WTC11 (cell line): ENCODE measurements around the gene SYT13. TPM values are rescaled to one million over a fixed set of nuclear protein-coding genes. Genes with fewer than 3 reads are reported as not detected.

ENCODE experiments used
- ATAC-seq: fragments of 200-7000 bp; cut with Tn5 transposase; 2 replicates; pipeline ENCODE4 v1.10.0; 2021; ENCODE audit warnings: mild to moderate bottlenecking, moderate library complexity
- CTCF ChIA-PET: fragments of 300-600 bp; sonication (Branson Sonifier 250); formaldehyde crosslinking; loops from one replicate; lab custom pipeline; 2021; ENCODE audit warnings: antibody characterized with exemption; lab: Charles Lee
- POLR2A ChIA-PET: fragments of 350-600 bp; sonication (Branson Sonifier 250); formaldehyde crosslinking; loops from one replicate; lab custom pipeline; 2021; ENCODE audit warnings: antibody characterized with exemption; lab: Charles Lee
- DNase-seq: peaks from one replicate; pipeline ENCODE4 v3.0.0; 2021; ENCODE audit warnings: low spot score
- H3K27ac Mint-ChIP-seq: 2 replicates; pipeline ENCODE4 v1.8.0; 2021; ENCODE audit warnings: mixed read lengths
- H3K27me3 Mint-ChIP-seq: 2 replicates; pipeline ENCODE4 v1.8.0; 2021; ENCODE audit warnings: low read depth, mild to moderate bottlenecking, moderate library complexity, mixed read lengths
- H3K36me3 Mint-ChIP-seq: 2 replicates; pipeline ENCODE4 v1.8.0; 2021; ENCODE audit warnings: mixed read lengths
- H3K4me1 Mint-ChIP-seq: 2 replicates; pipeline ENCODE4 v1.8.0; 2022; ENCODE audit warnings: mixed read lengths
- H3K4me3 Mint-ChIP-seq: 2 replicates; pipeline ENCODE4 v1.8.0; 2021; ENCODE audit warnings: mild to moderate bottlenecking, moderate library complexity, mixed read lengths
- H3K9me3 Mint-ChIP-seq: 2 replicates; pipeline ENCODE4 v1.8.0; 2021; ENCODE audit warnings: mixed read lengths
- CREB1 ChIP-seq: sonication (generic); formaldehyde crosslinking; IDR thresholded peaks from 2 replicates; pipeline ENCODE4 v1.8.0; 2023; ENCODE audit warnings: mild to moderate bottlenecking, missing genetic modification reagents
- CREM ChIP-seq: sonication (generic); formaldehyde crosslinking; IDR thresholded peaks from 2 replicates; pipeline ENCODE4 v1.8.1; 2022; ENCODE audit warnings: mild to moderate bottlenecking, missing genetic modification reagents, moderate library complexity
- EMX1 ChIP-seq: fragments of 250-450 bp; sonication (Bioruptor Pico); IDR thresholded peaks from 2 replicates; pipeline ENCODE4 v1.8.0; 2021; ENCODE audit warnings: mild to moderate bottlenecking
- ESRRA ChIP-seq: sonication (generic); formaldehyde crosslinking; IDR thresholded peaks from 2 replicates; pipeline ENCODE4 v1.8.1; 2022; ENCODE audit warnings: mild to moderate bottlenecking, missing genetic modification reagents, borderline replicate concordance
- GABPB1 ChIP-seq: sonication (generic); formaldehyde crosslinking; IDR thresholded peaks from 2 replicates; pipeline ENCODE4 v1.8.1; 2023; ENCODE audit warnings: mild to moderate bottlenecking, missing genetic modification reagents
- GRHL2 ChIP-seq: fragments of 250-450 bp; sonication (Bioruptor Pico); IDR thresholded peaks from 2 replicates; pipeline ENCODE4 v1.8.0; 2022; ENCODE audit warnings: mild to moderate bottlenecking, moderate library complexity; ENCODE audit not compliant: insufficient replicate concordance, severe bottlenecking
- MXD4 ChIP-seq: fragments of 250-450 bp; sonication (Bioruptor Pico); IDR thresholded peaks from 2 replicates; pipeline ENCODE4 v1.8.0; 2021; ENCODE audit warnings: mild to moderate bottlenecking, moderate library complexity, borderline replicate concordance
- NR1H2 ChIP-seq: sonication (generic); formaldehyde crosslinking; IDR thresholded peaks from 2 replicates; pipeline ENCODE4 v1.9.0; 2021; ENCODE audit warnings: mild to moderate bottlenecking, moderate library complexity, missing genetic modification reagents
- PRRX2 ChIP-seq: fragments of 250-450 bp; sonication (Bioruptor Pico); IDR thresholded peaks from 2 replicates; pipeline ENCODE4 v1.8.0; 2021; ENCODE audit warnings: mild to moderate bottlenecking
- RELA ChIP-seq: sonication (generic); formaldehyde crosslinking; IDR thresholded peaks from 2 replicates; pipeline ENCODE4 v1.8.1; 2022; ENCODE audit warnings: missing genetic modification reagents, mild to moderate bottlenecking, borderline replicate concordance
- TP53 ChIP-seq: sonication (generic); formaldehyde crosslinking; IDR thresholded peaks from 2 replicates; pipeline ENCODE4 v1.8.1; 2023; ENCODE audit warnings: mild to moderate bottlenecking, missing genetic modification reagents
- ZNF121 ChIP-seq: sonication (generic); formaldehyde crosslinking; IDR thresholded peaks from 2 replicates; pipeline ENCODE4 v1.8.0; 2023; ENCODE audit warnings: missing genetic modification reagents
- ZNF138 ChIP-seq: sonication (generic); formaldehyde crosslinking; conservative IDR thresholded peaks from 2 replicates; pipeline ENCODE4 v1.8.1; 2022; ENCODE audit warnings: mild to moderate bottlenecking, moderate library complexity, missing genetic modification reagents
- ZNF219 ChIP-seq: sonication (generic); formaldehyde crosslinking; IDR thresholded peaks from 2 replicates; pipeline ENCODE4 v1.8.0; 2023; ENCODE audit warnings: missing genetic modification reagents, mild to moderate bottlenecking, borderline replicate concordance
- ZNF232 ChIP-seq: sonication (generic); formaldehyde crosslinking; IDR thresholded peaks from 2 replicates; pipeline ENCODE4 v1.8.0; 2022; ENCODE audit warnings: mild to moderate bottlenecking, missing genetic modification reagents
- ZNF263 ChIP-seq: sonication (generic); formaldehyde crosslinking; IDR thresholded peaks from 2 replicates; pipeline ENCODE4 v1.8.1; 2022; ENCODE audit warnings: low read depth, mild to moderate bottlenecking, moderate library complexity, missing genetic modification reagents
- ZNF416 ChIP-seq: fragments of 250-450 bp; sonication (Bioruptor Pico); IDR thresholded peaks from 2 replicates; pipeline ENCODE4 v1.9.0; 2021; ENCODE audit warnings: mild to moderate bottlenecking, inconsistent platforms
- total RNA-seq: library from RNA; stranded (reverse); gene quantifications from 3 replicates; pipeline ENCODE4 v1.2.3, GENCODE V29; 2021
- TF ChIP-seq, protein P1 (sequence below): sonication (generic); formaldehyde crosslinking; IDR thresholded peaks from 2 replicates; pipeline ENCODE4 v1.8.1; 2022; ENCODE audit warnings: mild to moderate bottlenecking, moderate library complexity, missing genetic modification reagents
- TF ChIP-seq, protein P2 (sequence below): sonication (generic); formaldehyde crosslinking; IDR thresholded peaks from 2 replicates; pipeline ENCODE4 v1.8.0; 2022; ENCODE audit warnings: mild to moderate bottlenecking, missing genetic modification reagents
- TF ChIP-seq, protein P3 (sequence below): fragments of 250-450 bp; sonication (Bioruptor Pico); IDR thresholded peaks from 2 replicates; pipeline ENCODE4 v1.9.0; 2021; ENCODE audit warnings: mild to moderate bottlenecking
- TF ChIP-seq, protein P4 (sequence below): sonication (generic); formaldehyde crosslinking; IDR thresholded peaks from 2 replicates; pipeline ENCODE4 v1.8.1; 2023; ENCODE audit warnings: mild to moderate bottlenecking, missing genetic modification reagents, borderline replicate concordance
- TF ChIP-seq, protein P5 (sequence below): sonication (generic); formaldehyde crosslinking; IDR thresholded peaks from 2 replicates; pipeline ENCODE4 v1.8.1; 2023; ENCODE audit warnings: mild to moderate bottlenecking, missing genetic modification reagents
- TF ChIP-seq, protein P6 (sequence below): fragments of 250-450 bp; sonication (Bioruptor Pico); conservative IDR thresholded peaks from 2 replicates; pipeline ENCODE4 v1.9.0; 2021; ENCODE audit warnings: mild to moderate bottlenecking
- TF ChIP-seq, protein P7 (sequence below): sonication (generic); formaldehyde crosslinking; IDR thresholded peaks from 2 replicates; pipeline ENCODE4 v1.8.1; 2023; ENCODE audit warnings: mild to moderate bottlenecking, missing genetic modification reagents, moderate library complexity

The SYT13 gene
- total RNA-seq, 1 experiment from 2014 or later, result 10.8 TPM

DNA sequence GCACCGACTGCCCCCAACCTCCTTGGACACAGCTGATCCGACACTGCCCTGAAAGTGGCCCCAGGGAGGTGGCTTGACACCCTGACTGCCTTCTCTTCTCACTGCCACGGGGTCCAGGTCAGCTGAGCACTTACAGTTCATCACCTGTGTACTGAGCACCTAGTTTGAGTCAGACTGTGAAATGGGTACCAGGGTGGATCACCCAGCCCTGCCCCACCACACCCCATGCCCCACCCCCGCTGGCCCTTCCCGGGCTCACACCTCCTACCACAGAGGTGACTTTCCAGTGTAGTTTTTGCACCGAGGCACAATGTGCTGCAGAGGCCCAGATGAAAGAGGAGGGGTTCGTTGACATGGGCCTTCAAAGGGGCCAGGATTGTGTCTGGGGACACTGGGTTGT, 80.2 kb downstream of the SYT13 start:
- Mint-ChIP-seq H3K27ac (no peak overlapping the region), H3K4me1 (peaks cover 21% of the 10 kb centered on the region), H3K27me3 (no peaks in the 10 kb centered on the region), H3K9me3 (peaks cover 17% of the 10 kb centered on the region), H3K36me3 (peaks cover 12% of the 10 kb centered on the region), H3K4me3 (no peak overlapping the region)
- DNase-seq (no peak), ATAC-seq (no peak)
- POLR2A ChIA-PET, result no interaction called here
- CTCF ChIA-PET, result interaction anchor here (1.0 to 2.6 kb wide), 4 partner anchors 28 to 279 kb away, joined by 3 to 15 read pairs (median 6); no protein-coding TSS in a partner anchor
- TF ChIP-seq, protein P1, sequence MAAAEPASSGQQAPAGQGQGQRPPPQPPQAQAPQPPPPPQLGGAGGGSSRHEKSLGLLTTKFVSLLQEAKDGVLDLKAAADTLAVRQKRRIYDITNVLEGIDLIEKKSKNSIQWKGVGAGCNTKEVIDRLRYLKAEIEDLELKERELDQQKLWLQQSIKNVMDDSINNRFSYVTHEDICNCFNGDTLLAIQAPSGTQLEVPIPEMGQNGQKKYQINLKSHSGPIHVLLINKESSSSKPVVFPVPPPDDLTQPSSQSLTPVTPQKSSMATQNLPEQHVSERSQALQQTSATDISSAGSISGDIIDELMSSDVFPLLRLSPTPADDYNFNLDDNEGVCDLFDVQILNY (CRISPR knock-in tag), result no peak
- no peak for TF ChIP-seq ZNF219
- TF ChIP-seq CREM (CRISPR knock-in tag), result no peak
- no peak for TF ChIP-seq MXD4 (CRISPR knock-in tag)
- TF ChIP-seq PRRX2 (CRISPR knock-in tag), result no peak
- TF ChIP-seq, protein P2, sequence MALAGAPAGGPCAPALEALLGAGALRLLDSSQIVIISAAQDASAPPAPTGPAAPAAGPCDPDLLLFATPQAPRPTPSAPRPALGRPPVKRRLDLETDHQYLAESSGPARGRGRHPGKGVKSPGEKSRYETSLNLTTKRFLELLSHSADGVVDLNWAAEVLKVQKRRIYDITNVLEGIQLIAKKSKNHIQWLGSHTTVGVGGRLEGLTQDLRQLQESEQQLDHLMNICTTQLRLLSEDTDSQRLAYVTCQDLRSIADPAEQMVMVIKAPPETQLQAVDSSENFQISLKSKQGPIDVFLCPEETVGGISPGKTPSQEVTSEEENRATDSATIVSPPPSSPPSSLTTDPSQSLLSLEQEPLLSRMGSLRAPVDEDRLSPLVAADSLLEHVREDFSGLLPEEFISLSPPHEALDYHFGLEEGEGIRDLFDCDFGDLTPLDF, result no peak
- TF ChIP-seq GABPB1, result no peak
- no peak for TF ChIP-seq ZNF121 (CRISPR knock-in tag)
- TF ChIP-seq, protein P3, sequence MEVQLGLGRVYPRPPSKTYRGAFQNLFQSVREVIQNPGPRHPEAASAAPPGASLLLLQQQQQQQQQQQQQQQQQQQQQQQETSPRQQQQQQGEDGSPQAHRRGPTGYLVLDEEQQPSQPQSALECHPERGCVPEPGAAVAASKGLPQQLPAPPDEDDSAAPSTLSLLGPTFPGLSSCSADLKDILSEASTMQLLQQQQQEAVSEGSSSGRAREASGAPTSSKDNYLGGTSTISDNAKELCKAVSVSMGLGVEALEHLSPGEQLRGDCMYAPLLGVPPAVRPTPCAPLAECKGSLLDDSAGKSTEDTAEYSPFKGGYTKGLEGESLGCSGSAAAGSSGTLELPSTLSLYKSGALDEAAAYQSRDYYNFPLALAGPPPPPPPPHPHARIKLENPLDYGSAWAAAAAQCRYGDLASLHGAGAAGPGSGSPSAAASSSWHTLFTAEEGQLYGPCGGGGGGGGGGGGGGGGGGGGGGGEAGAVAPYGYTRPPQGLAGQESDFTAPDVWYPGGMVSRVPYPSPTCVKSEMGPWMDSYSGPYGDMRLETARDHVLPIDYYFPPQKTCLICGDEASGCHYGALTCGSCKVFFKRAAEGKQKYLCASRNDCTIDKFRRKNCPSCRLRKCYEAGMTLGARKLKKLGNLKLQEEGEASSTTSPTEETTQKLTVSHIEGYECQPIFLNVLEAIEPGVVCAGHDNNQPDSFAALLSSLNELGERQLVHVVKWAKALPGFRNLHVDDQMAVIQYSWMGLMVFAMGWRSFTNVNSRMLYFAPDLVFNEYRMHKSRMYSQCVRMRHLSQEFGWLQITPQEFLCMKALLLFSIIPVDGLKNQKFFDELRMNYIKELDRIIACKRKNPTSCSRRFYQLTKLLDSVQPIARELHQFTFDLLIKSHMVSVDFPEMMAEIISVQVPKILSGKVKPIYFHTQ (CRISPR knock-in tag), result no peak
- TF ChIP-seq GRHL2 (CRISPR knock-in tag), result no peak
- TF ChIP-seq CREB1 (CRISPR knock-in tag), result no peak
- no peak for TF ChIP-seq TP53
- TF ChIP-seq RELA (CRISPR knock-in tag), result no peak

DNA sequence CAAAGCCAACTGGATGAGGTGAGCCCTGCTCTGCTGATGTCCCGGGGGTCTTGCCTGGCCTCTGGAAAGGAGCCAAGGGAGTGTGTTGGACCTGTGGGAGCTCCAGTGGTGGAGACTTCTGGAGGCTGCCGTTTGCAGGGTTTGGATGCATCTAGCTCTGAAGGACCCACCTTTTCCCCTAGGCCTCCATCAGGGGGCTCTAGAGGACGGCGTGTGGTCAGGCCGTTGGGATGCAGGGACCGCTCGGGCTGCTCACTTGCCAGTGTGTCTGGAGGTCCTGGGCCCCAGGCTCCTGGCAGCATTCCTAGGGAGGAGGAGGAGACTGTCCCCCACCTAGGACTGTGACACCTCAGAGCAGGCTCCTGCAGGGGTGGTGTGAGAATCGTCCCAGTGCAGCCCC, 81.4 kb downstream of the SYT13 start:
- POLR2A ChIA-PET, result no interaction called here
- peak; percentile 60 for DNase-seq
- Mint-ChIP-seq H3K9me3 (peaks cover 17% of the 10 kb centered on the region), H3K27ac (no peak overlapping the region), H3K27me3 (no peaks in the 10 kb centered on the region), H3K4me1 (peaks cover 12% of the 10 kb centered on the region), H3K36me3 (peaks cover 12% of the 10 kb centered on the region), H3K4me3 (no peak overlapping the region)
- CTCF ChIA-PET, result interaction anchor here (0.6 to 2.2 kb wide), 17 partner anchors 8 to 168 kb away, joined by 3 to 15 read pairs (median 5); partner anchors contain the start of gene SYT13
- ATAC-seq, result peak; percentile 88
- no peak for TF ChIP-seq ZNF263 (CRISPR knock-in tag)
- no peak for TF ChIP-seq ZNF416
- TF ChIP-seq, protein P4, sequence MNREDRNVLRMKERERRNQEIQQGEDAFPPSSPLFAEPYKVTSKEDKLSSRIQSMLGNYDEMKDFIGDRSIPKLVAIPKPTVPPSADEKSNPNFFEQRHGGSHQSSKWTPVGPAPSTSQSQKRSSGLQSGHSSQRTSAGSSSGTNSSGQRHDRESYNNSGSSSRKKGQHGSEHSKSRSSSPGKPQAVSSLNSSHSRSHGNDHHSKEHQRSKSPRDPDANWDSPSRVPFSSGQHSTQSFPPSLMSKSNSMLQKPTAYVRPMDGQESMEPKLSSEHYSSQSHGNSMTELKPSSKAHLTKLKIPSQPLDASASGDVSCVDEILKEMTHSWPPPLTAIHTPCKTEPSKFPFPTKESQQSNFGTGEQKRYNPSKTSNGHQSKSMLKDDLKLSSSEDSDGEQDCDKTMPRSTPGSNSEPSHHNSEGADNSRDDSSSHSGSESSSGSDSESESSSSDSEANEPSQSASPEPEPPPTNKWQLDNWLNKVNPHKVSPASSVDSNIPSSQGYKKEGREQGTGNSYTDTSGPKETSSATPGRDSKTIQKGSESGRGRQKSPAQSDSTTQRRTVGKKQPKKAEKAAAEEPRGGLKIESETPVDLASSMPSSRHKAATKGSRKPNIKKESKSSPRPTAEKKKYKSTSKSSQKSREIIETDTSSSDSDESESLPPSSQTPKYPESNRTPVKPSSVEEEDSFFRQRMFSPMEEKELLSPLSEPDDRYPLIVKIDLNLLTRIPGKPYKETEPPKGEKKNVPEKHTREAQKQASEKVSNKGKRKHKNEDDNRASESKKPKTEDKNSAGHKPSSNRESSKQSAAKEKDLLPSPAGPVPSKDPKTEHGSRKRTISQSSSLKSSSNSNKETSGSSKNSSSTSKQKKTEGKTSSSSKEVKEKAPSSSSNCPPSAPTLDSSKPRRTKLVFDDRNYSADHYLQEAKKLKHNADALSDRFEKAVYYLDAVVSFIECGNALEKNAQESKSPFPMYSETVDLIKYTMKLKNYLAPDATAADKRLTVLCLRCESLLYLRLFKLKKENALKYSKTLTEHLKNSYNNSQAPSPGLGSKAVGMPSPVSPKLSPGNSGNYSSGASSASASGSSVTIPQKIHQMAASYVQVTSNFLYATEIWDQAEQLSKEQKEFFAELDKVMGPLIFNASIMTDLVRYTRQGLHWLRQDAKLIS (CRISPR knock-in tag), result no peak
- no peak for TF ChIP-seq GRHL2 (CRISPR knock-in tag)
- TF ChIP-seq, protein P5, sequence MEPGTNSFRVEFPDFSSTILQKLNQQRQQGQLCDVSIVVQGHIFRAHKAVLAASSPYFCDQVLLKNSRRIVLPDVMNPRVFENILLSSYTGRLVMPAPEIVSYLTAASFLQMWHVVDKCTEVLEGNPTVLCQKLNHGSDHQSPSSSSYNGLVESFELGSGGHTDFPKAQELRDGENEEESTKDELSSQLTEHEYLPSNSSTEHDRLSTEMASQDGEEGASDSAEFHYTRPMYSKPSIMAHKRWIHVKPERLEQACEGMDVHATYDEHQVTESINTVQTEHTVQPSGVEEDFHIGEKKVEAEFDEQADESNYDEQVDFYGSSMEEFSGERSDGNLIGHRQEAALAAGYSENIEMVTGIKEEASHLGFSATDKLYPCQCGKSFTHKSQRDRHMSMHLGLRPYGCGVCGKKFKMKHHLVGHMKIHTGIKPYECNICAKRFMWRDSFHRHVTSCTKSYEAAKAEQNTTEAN, result no peak
- TF ChIP-seq EMX1 (CRISPR knock-in tag), result no peak
- no peak for TF ChIP-seq CREB1 (CRISPR knock-in tag)
- no peak for TF ChIP-seq ZNF138 (CRISPR knock-in tag)
- TF ChIP-seq, protein P6, sequence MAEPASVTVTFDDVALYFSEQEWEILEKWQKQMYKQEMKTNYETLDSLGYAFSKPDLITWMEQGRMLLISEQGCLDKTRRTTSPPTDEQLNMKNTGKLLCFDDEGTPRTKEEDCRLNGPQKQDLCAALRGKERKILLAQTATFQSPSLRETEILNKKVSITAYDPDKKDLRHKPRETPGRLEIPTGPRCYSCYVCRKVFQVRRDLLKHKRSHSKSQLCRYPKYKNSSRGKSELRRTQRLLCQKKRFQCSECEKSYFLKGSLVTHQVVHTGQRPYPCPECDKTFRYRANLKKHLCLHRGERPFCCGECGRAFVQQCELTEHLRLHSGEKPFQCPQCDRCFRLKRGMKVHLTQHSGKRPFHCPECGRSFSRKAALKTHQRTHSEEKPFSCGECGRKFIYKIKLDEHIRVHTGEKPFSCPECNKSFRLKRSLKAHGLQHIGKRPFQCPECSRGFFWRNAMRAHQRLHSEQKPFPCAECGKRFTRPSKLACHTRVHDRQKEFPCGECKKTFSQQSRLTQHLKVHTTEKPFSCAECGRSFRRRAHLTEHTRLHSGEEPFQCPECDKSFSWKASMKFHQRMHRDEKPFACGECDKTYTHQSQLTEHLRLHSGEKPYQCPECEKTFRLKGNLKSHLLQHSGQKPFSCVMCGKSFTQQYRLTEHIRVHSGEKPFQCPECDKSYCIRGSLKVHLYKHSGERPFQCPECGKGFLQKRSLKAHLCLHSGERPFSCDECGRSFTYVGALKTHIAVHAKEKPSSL (CRISPR knock-in tag), result no peak
- TF ChIP-seq ZNF232 (CRISPR knock-in tag), result no peak
- TF ChIP-seq ESRRA (CRISPR knock-in tag), result no peak
- TF ChIP-seq GABPB1, result no peak
- no peak for TF ChIP-seq NR1H2 (CRISPR knock-in tag)
- TF ChIP-seq, protein P7, sequence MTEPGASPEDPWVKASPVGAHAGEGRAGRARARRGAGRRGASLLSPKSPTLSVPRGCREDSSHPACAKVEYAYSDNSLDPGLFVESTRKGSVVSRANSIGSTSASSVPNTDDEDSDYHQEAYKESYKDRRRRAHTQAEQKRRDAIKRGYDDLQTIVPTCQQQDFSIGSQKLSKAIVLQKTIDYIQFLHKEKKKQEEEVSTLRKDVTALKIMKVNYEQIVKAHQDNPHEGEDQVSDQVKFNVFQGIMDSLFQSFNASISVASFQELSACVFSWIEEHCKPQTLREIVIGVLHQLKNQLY (CRISPR knock-in tag), result no peak
